ENCODE results near the gene EPHA2.

Gene EPHA2

GRCh38 chr1:16149146-16149545 is 6.7 kb downstream of the EPHA2 start:
- FAIRE-seq = no peak

- FAIRE-seq = no peak
These were observed 7.4 kb downstream of the EPHA2 start for GRCh38 chr1:16148329-16149092.

GRCh38 chr1:16147156-16147926 is 8.5 kb downstream of the EPHA2 start:
- no peak for FAIRE-seq

- FAIRE-seq = no peak
These were observed 9.4 kb downstream of the EPHA2 start for GRCh38 chr1:16146279-16147155.

GRCh38 chr1:16145662-16146278 is 10.1 kb downstream of the EPHA2 start:
- FAIRE-seq = no peak

- no peak for FAIRE-seq
These were observed 10.7 kb downstream of the EPHA2 start for GRCh38 chr1:16145030-16145661.

- FAIRE-seq = no peak
These were observed 11.4 kb downstream of the EPHA2 start for GRCh38 chr1:16144325-16145029.

GRCh38 chr1:16143566-16144324 is 12.1 kb downstream of the EPHA2 start:
- FAIRE-seq = no peak

- FAIRE-seq = no peak
These were observed 12.8 kb downstream of the EPHA2 start for GRCh38 chr1:16143005-16143565.

- FAIRE-seq = no peak
These were observed 13.4 kb downstream of the EPHA2 start for GRCh38 chr1:16142383-16142995.

GRCh38 chr1:16141573-16142336 is 14.1 kb downstream of the EPHA2 start:
- FAIRE-seq = no peak

GRCh38 chr1:16140068-16140596 is 15.7 kb downstream of the EPHA2 start:
- no peak for FAIRE-seq

- FAIRE-seq = no peak
These were observed 16.4 kb downstream of the EPHA2 start for GRCh38 chr1:16139473-16139962.

- FAIRE-seq = no peak
These were observed 17.1 kb downstream of the EPHA2 start for GRCh38 chr1:16138772-16139221.

- FAIRE-seq = no peak
These were observed 17.9 kb downstream of the EPHA2 start for GRCh38 chr1:16137890-16138467.

GRCh38 chr1:16135501-16135900 is 20.4 kb downstream of the EPHA2 start:
- FAIRE-seq = no peak

GRCh38 chr1:16134906-16135305 is 21.0 kb downstream of the EPHA2 start:
- no peak for FAIRE-seq
